ENCODE data around the gene CRB2.

Gene CRB2

GRCh38 chr9:123408313-123409262 is 52.6 kb downstream of the CRB2 start:
- no peak for DNase-seq (ENCODE audit: low read depth)
- in situ Hi-C loops (cut with HindIII; ENCODE audit: low sequenced_read_pairs) = no loop called here
- H3K4me3 ChIP-seq (ENCODE audit: low read depth, low read length) = no peak overlapping the region
- TF ChIP-seq CTCF (IDR thresholded peaks at IDR 0.05; ENCODE audit: low read depth, low read length, missing control alignments) = no peak

GRCh38 chr9:123410281-123410910 is 54.4 kb downstream of the CRB2 start:
- no peak for TF ChIP-seq CTCF (IDR thresholded peaks at IDR 0.05; ENCODE audit: low read depth, low read length, missing control alignments)
- no peak for DNase-seq (ENCODE audit: low read depth)

GRCh38 chr9:123411191-123411590 is 55.2 kb downstream of the CRB2 start:
- DNase-seq (ENCODE audit: low read depth) = no peak
- in situ Hi-C loops (cut with HindIII; ENCODE audit: low sequenced_read_pairs) = no loop called here
- no peak overlapping the region for H3K4me3 ChIP-seq (ENCODE audit: low read depth, low read length)
- no peak for TF ChIP-seq CTCF (IDR thresholded peaks at IDR 0.05; ENCODE audit: low read depth, low read length, missing control alignments)

More at GRCh38 chr9:123410281-123410910, 54.4 kb downstream of the CRB2 start:
- in situ Hi-C loops (cut with HindIII; ENCODE audit: low sequenced_read_pairs) = no loop called here
- H3K4me3 ChIP-seq (ENCODE audit: low read depth, low read length) = no peak overlapping the region

- in situ Hi-C loops (cut with HindIII; ENCODE audit: low sequenced_read_pairs) = no loop called here
- DNase-seq (ENCODE audit: low read depth) = no peak
- no peak for TF ChIP-seq CTCF (IDR thresholded peaks at IDR 0.05; ENCODE audit: low read depth, low read length, missing control alignments)
- no peak overlapping the region for H3K4me3 ChIP-seq (ENCODE audit: low read depth, low read length)
Measured at GRCh38 chr9:123411636-123412035, 55.6 kb downstream of the CRB2 start.

GRCh38 chr9:123412171-123412820 is 56.3 kb downstream of the CRB2 start:
- in situ Hi-C loops (cut with HindIII; ENCODE audit: low sequenced_read_pairs) = no loop called here
- no peak for TF ChIP-seq CTCF (IDR thresholded peaks at IDR 0.05; ENCODE audit: low read depth, low read length, missing control alignments)

GRCh38 chr9:123414204-123414603 is 58.2 kb downstream of the CRB2 start:
- no peak for DNase-seq (ENCODE audit: low read depth)
- H3K4me3 ChIP-seq (ENCODE audit: low read depth, low read length) = no peak overlapping the region
- in situ Hi-C loops (cut with HindIII; ENCODE audit: low sequenced_read_pairs) = no loop called here
- no peak for TF ChIP-seq CTCF (IDR thresholded peaks at IDR 0.05; ENCODE audit: low read depth, low read length, missing control alignments)

More at GRCh38 chr9:123412171-123412820, 56.3 kb downstream of the CRB2 start:
- no peak for DNase-seq (ENCODE audit: low read depth)
- no peak overlapping the region for H3K4me3 ChIP-seq (ENCODE audit: low read depth, low read length)
